Mammary epithelial cell (primary cell): ENCODE measurements around the gene MSRB2.

ENCODE experiments used
- CTCF ChIP-seq, 2 donors: IDR thresholded peaks in 1 of 2; conservative IDR thresholded peaks in 1 of 2; 2 replicates each; pipeline ENCODE4 v1.5.1; 2011 to 2012; ENCODE audit warnings: inconsistent platforms in 2 of 2, low read length in 2 of 2, mild to moderate bottlenecking in 2 of 2, control low read depth in 1 of 2, low read depth in 1 of 2; ENCODE audit not compliant: insufficient read depth in 1 of 2; ENCODE audit errors: extremely low read depth in 1 of 2
- EZH2 ChIP-seq: IDR thresholded peaks from 2 replicates; pipeline ENCODE4 v1.6.1; 2012; ENCODE audit warnings: low read length, inconsistent platforms, borderline replicate concordance

- peak; percentile 83 to 89 for TF ChIP-seq CTCF (conservative IDR thresholded peaks at IDR 0.05 in 1 of 2, IDR thresholded peaks at IDR 0.05 in 1 of 2; ENCODE audit: extremely low read depth in 1 of 2, insufficient read depth in 1 of 2, low read depth in 1 of 2, low read length in 2 of 2)
- TF ChIP-seq EZH2, result no peak
Observed at GRCh38 chr10:23158370-23158769, 63.0 kb downstream of the MSRB2 start.
